ENCODE measurements around the gene ADAMTS18.

- TF ChIP-seq, protein P1, sequence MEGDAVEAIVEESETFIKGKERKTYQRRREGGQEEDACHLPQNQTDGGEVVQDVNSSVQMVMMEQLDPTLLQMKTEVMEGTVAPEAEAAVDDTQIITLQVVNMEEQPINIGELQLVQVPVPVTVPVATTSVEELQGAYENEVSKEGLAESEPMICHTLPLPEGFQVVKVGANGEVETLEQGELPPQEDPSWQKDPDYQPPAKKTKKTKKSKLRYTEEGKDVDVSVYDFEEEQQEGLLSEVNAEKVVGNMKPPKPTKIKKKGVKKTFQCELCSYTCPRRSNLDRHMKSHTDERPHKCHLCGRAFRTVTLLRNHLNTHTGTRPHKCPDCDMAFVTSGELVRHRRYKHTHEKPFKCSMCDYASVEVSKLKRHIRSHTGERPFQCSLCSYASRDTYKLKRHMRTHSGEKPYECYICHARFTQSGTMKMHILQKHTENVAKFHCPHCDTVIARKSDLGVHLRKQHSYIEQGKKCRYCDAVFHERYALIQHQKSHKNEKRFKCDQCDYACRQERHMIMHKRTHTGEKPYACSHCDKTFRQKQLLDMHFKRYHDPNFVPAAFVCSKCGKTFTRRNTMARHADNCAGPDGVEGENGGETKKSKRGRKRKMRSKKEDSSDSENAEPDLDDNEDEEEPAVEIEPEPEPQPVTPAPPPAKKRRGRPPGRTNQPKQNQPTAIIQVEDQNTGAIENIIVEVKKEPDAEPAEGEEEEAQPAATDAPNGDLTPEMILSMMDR (conservative IDR thresholded peaks at IDR 0.05), result no peak
- TF ChIP-seq EZH2 (IDR thresholded peaks at IDR 0.05; ENCODE audit: low read depth), result no peak
These were observed 81.1 kb downstream of the ADAMTS18 start for GRCh38 chr16:77353587-77354263.
